H9 (cell line): ENCODE data around the gene CLCNKB. TPM values are rescaled to one million over a fixed set of nuclear protein-coding genes. Genes with fewer than 3 reads are reported as not detected.
A peak's percentile ranks its signal among the peaks of the same experiment; 100 is the strongest.

Source experiments
- DNase-seq: peaks from one replicate; pipeline ENCODE4 v3.0.0-alpha.2; 2017
- H2AFZ ChIP-seq: one replicate; pipeline ENCODE4 v1.6.1; 2013; ENCODE audit warnings: mild to moderate bottlenecking, low read length, control low read depth, moderate library complexity
- H2AK5ac ChIP-seq: 2 replicates; pipeline ENCODE4 v1.6.1; 2013; ENCODE audit warnings: low read length, control low read depth, mixed read lengths; ENCODE audit not compliant: insufficient read length
- H2BK120ac ChIP-seq: one replicate; pipeline ENCODE4 v1.6.1; 2013; ENCODE audit warnings: low read depth, mild to moderate bottlenecking, low read length, control low read depth, inconsistent platforms; ENCODE audit not compliant: poor library complexity, severe bottlenecking
- H2BK12ac ChIP-seq: 2 replicates; pipeline ENCODE4 v1.6.1; 2013; ENCODE audit warnings: low read length, control low read depth, mixed read lengths, low read depth; ENCODE audit not compliant: insufficient read length
- H2BK15ac ChIP-seq: 2 replicates; pipeline ENCODE4 v1.6.1; 2013; ENCODE audit warnings: low read depth, low read length, control low read depth
- H2BK20ac ChIP-seq: one replicate; pipeline ENCODE4 v1.6.1; 2013; ENCODE audit warnings: low read depth, mild to moderate bottlenecking, low read length, control low read depth, inconsistent platforms; ENCODE audit not compliant: poor library complexity, severe bottlenecking
- H2BK5ac ChIP-seq: 2 replicates; pipeline ENCODE4 v1.6.1; 2013; ENCODE audit warnings: low read length, control low read depth, mixed read lengths; ENCODE audit not compliant: insufficient read length
- H3K14ac ChIP-seq: 2 replicates; pipeline ENCODE4 v1.6.1; 2013; ENCODE audit warnings: low read length, control low read depth; ENCODE audit not compliant: insufficient read depth
- H3K18ac ChIP-seq: 2 replicates; pipeline ENCODE4 v1.6.1; 2013; ENCODE audit warnings: low read depth, mild to moderate bottlenecking, mixed read lengths, low read length, control low read depth; ENCODE audit not compliant: insufficient read length
- H3K23ac ChIP-seq: 2 replicates; pipeline ENCODE4 v1.6.1; 2013; ENCODE audit warnings: low read length, control low read depth, mixed read lengths, low read depth; ENCODE audit not compliant: insufficient read length
- H3K23me2 ChIP-seq: 2 replicates; pipeline ENCODE4 v1.6.1; 2013; ENCODE audit warnings: low read depth, mild to moderate bottlenecking, mixed read lengths, low read length, control low read depth; ENCODE audit not compliant: insufficient read length, poor library complexity, severe bottlenecking
- H3K27ac ChIP-seq: 2 replicates; pipeline ENCODE4 v1.5.1; 2013; ENCODE audit warnings: low read length, control low read depth, mixed read lengths, low read depth; ENCODE audit not compliant: insufficient read length
- H3K27me3 ChIP-seq: 2 replicates; pipeline ENCODE4 v1.6.1; 2013; ENCODE audit warnings: low read length, control low read depth, inconsistent platforms; ENCODE audit not compliant: insufficient read depth
- H3K4ac ChIP-seq: 2 replicates; pipeline ENCODE4 v1.6.1; 2013; ENCODE audit warnings: low read depth, mild to moderate bottlenecking, control low read depth, inconsistent platforms, low read length, moderate library complexity
- H3K4me1 ChIP-seq: 2 replicates; pipeline ENCODE4 v1.6.1; 2013; ENCODE audit warnings: low read length, control low read depth, inconsistent platforms; ENCODE audit not compliant: insufficient read depth
- H3K4me2 ChIP-seq: 2 replicates; pipeline ENCODE4 v1.6.1; 2013; ENCODE audit warnings: low read length, control low read depth, mixed read lengths; ENCODE audit not compliant: insufficient read length, insufficient read depth
- H3K56ac ChIP-seq: 2 replicates; pipeline ENCODE4 v1.6.1; 2013; ENCODE audit warnings: low read depth, mild to moderate bottlenecking, mixed read lengths, low read length, control low read depth; ENCODE audit not compliant: insufficient read length
- H3K79me1 ChIP-seq: 2 replicates; pipeline ENCODE4 v1.6.1; 2013; ENCODE audit warnings: low read depth, mild to moderate bottlenecking, moderate library complexity, low read length, control low read depth, inconsistent platforms; ENCODE audit not compliant: insufficient read depth, poor library complexity, severe bottlenecking
- H3K79me2 ChIP-seq: 2 replicates; pipeline ENCODE4 v1.6.1; 2013; ENCODE audit warnings: low read length, control low read depth, inconsistent platforms; ENCODE audit not compliant: insufficient read depth
- H3K9ac ChIP-seq: 2 replicates; pipeline ENCODE4 v1.6.1; 2013; ENCODE audit warnings: low read length, control low read depth, mixed read lengths; ENCODE audit not compliant: insufficient read length; ENCODE audit errors: extremely low read depth
- H3K9me3 ChIP-seq: one replicate; pipeline ENCODE4 v1.6.1; 2013; ENCODE audit warnings: low read depth, low read length, inconsistent platforms; ENCODE audit not compliant: control insufficient read depth
- H3T11ph ChIP-seq: one replicate; pipeline ENCODE4 v1.6.1; 2013; ENCODE audit warnings: mild to moderate bottlenecking, low read length, control low read depth, inconsistent platforms
- H4K20me1 ChIP-seq: one replicate; pipeline ENCODE4 v1.6.1; 2013; ENCODE audit not compliant: control insufficient read depth, insufficient read length, insufficient read depth
- H4K5ac ChIP-seq: 2 replicates; pipeline ENCODE4 v1.6.1; 2013; ENCODE audit warnings: low read depth, mild to moderate bottlenecking, mixed read lengths, low read length, control low read depth; ENCODE audit not compliant: insufficient read length
- H4K8ac ChIP-seq: replicated peaks from 2 replicates; pipeline ENCODE4 v1.6.1; 2013; ENCODE audit warnings: low read length, control low read depth, mixed read lengths, low read depth; ENCODE audit not compliant: insufficient read length
- H4K91ac ChIP-seq: 2 replicates; pipeline ENCODE4 v1.6.1; 2013; ENCODE audit warnings: low read depth, mild to moderate bottlenecking, moderate library complexity, mixed read lengths, low read length, control low read depth; ENCODE audit not compliant: insufficient read length
- H3K27ac Mint-ChIP-seq, 3 experiments: 2 replicates in 2 of 3; 3 replicates in 1 of 3; pipeline ENCODE4 v1.8.0; 2020 to 2021; ENCODE audit warnings: mixed read lengths in 3 of 3, mild to moderate bottlenecking in 1 of 3, moderate library complexity in 1 of 3
- H3K27me3 Mint-ChIP-seq: 2 replicates; pipeline ENCODE4 v1.8.0; 2021; ENCODE audit warnings: low read depth, mild to moderate bottlenecking, moderate library complexity, mixed read lengths
- H3K36me3 Mint-ChIP-seq, 3 experiments: 2 replicates in 2 of 3; 3 replicates in 1 of 3; pipeline ENCODE4 v1.8.0; 2020 to 2021; ENCODE audit warnings: low read depth in 3 of 3, mixed read lengths in 3 of 3; ENCODE audit not compliant: insufficient read depth in 1 of 3
- H3K4me1 Mint-ChIP-seq, 2 experiments: 2 replicates each; pipeline ENCODE4 v1.8.0; 2020; ENCODE audit warnings: mixed read lengths in 2 of 2
- H3K4me3 Mint-ChIP-seq, 2 experiments: 2 replicates in 1 of 2; 3 replicates in 1 of 2; pipeline ENCODE4 v1.8.0; 2020 to 2021; ENCODE audit warnings: mild to moderate bottlenecking in 2 of 2, mixed read lengths in 2 of 2, moderate library complexity in 1 of 2
- H3K9me3 Mint-ChIP-seq, 2 experiments: 2 replicates in 1 of 2; 3 replicates in 1 of 2; pipeline ENCODE4 v1.8.0; 2020; ENCODE audit warnings: mild to moderate bottlenecking in 2 of 2, mixed read lengths in 2 of 2, moderate library complexity in 1 of 2
- CTCF ChIP-seq: fragments of 200-600 bp; sonication (generic); conservative IDR thresholded peaks from 3 replicates; pipeline ENCODE4 v1.8.0; 2021; ENCODE audit warnings: antibody characterized with exemption, mild to moderate bottlenecking
- WGBS: extraction: QIAGEN DNeasy Blood & Tissue Kit; methylation state at CpG from one replicate; pipeline ENCODE4 v1.1.7; 2013; ENCODE audit warnings: missing lambda C conversion rate, low lambda C conversion rate, mixed read lengths; ENCODE audit not compliant: insufficient read length; ENCODE audit errors: extremely low coverage; 5-methylcytosine and 5-hydroxymethylcytosine counted together
- total RNA-seq: library from RNA; stranded (reverse); gene quantifications from 2 replicates; pipeline ENCODE4 v1.2.1, GENCODE V29; 2021

Gene CLCNKB
- total RNA-seq, 1 experiment from 2014 or later, result 1.7 TPM

GRCh38 chr1:16095447-16095846 lies 51.9 kb downstream of the CLCNKB start:
- H3K27ac Mint-ChIP-seq, result peak overlapping the region in 1 of 3 experiments; percentile 74; a peak in 3 of 7 replicates
- no peaks in the 10 kb centered on the region for H3K23me2 ChIP-seq

More at GRCh38 chr1:16095447-16095846, 51.9 kb downstream of the CLCNKB start:
- DNase-seq, result no peak
- Histone ChIP-seq H2AFZ (no peak overlapping the region), H2AK5ac (no peak overlapping the region), H3K23ac (no peak overlapping the region), H3T11ph (no peak overlapping the region), H3K14ac (no peak overlapping the region), H4K91ac (no peak overlapping the region), H3K79me1 (no peaks in the 10 kb centered on the region), H3K27ac (no peak overlapping the region), H3K27me3 (no peaks in the 10 kb centered on the region), H4K20me1 (no peaks in the 10 kb centered on the region), H3K9me3 (no peaks in the 10 kb centered on the region), H2BK20ac (no peak overlapping the region), H3K4me2 (no peak overlapping the region), H3K56ac (no peak overlapping the region), H3K18ac (no peak overlapping the region), H2BK5ac (no peak overlapping the region), H2BK15ac (no peak overlapping the region), H3K4me1 (no peaks in the 10 kb centered on the region), H3K9ac (no peak overlapping the region), H3K4ac (no peak overlapping the region), H4K5ac (no peak overlapping the region), H2BK12ac (no peak overlapping the region), H3K79me2 (no peaks in the 10 kb centered on the region), H2BK120ac (no peak overlapping the region), H4K8ac (no peak overlapping the region)
- Mint-ChIP-seq H3K9me3 (peaks cover 0 to 2% of the 10 kb centered on the region in 2 experiments; a peak in 1 of 5 replicates), H3K36me3 (no peaks in the 10 kb centered on the region; a peak in 1 of 7 replicates), H3K4me1 (peaks cover 10 to 31% of the 10 kb centered on the region in 2 experiments), H3K27me3 (peaks cover 13% of the 10 kb centered on the region), H3K4me3 (no peak overlapping the region)
- no peak for TF ChIP-seq CTCF
- no CpG with 5 or more reads among the region's 9 CpGs for WGBS
